Measurements from ENCODE around the gene KDM3A.

The KDM3A gene

DNA sequence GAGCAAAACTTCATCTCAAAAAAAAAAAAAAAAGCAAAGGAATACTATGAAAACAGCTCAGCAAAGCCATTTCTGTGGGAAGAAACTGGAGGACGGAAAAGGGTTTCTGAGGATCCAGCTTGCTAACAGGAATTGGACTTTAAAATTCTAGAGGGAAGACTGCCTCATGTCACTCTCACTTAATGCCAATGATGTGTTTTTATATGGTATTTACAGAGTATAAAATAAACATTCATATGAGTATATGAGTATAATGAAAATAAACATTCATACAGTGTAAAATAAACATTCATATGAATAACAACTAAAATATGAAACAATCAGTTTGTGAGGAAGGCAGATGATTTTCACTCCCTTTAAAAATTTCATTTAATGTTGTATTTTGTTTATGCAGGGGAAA is 78.2 kb downstream of the KDM3A start:
- DNase-seq (ENCODE audit: low read depth), result no peak

DNA sequence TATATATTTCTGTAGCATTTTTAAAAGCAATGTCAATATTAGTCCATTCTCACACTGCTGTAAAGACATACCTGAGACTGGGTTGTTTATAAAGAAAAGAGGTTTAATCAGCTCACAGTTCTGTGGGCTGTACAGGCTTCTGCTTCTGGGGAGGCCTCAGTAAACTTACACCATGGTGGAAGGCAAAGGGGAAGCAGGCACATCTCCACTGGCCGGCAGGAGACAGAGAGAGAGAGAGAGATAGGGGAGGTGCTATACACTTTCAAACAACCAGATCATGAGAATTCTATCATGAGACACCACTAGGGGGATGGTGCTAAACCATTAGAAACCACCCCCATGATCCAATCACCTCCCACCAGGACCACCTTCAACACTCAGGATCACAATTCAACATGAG is 79.0 kb downstream of the KDM3A start:
- no peak for DNase-seq (ENCODE audit: low read depth)

DNA sequence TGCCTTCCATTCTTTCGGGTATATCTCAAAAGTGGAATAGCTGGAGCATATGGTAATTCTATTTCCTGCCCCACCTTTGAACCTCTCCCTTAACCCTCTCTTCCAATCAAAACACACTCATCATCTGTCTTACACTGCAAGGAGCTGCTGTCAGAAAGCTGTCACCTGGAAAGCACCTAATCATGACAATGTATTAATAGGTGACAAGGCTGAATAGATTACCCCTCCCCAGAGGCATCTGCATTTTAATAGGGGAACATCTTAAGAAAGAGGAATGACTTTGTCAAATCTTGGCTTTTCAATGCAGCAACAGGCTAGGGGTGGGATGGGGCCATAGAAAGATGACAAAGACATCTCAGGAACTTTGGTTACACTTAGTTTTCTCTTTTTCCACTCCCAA is 80.8 kb downstream of the KDM3A start:
- DNase-seq (ENCODE audit: low read depth), result no peak

DNA sequence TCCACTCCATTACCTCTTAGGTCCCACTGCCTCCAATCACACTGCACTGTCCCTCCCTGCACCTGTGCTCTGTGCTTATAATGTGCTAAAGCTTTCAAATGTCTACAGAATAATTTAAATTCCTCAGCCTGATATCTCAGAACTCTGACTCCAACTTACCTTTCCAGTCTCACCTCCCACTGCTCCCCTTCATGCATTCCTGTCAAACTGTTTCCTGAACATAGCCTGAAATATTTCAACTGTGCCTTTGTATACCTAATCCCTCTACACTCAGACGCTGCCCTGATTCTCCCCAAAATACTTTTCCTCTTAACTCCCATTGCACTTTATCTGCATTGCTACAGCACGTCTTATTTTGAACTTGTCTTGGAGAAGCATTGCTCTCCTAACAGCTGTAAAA is 81.5 kb downstream of the KDM3A start:
- no peak for DNase-seq (ENCODE audit: low read depth)

DNA sequence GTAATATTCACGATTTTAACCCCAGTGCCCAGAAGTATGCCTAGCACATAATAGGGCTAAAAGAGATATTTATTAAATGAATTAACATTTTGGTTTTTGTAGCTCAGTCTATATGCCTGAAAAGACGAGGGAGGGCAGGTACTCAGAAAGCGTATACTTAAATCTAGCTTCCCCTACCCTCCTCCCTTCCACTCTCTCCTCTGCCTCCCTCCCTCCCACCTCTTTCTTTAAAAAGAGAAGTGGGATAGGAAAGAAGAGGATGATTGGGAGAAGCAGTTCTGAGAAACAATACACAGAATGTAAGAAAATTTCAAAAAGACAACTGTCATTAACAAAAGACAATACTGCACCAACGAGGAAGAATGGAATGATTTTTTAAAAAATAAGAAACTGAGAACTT is 82.3 kb downstream of the KDM3A start:
- no peak for DNase-seq (ENCODE audit: low read depth)

DNA sequence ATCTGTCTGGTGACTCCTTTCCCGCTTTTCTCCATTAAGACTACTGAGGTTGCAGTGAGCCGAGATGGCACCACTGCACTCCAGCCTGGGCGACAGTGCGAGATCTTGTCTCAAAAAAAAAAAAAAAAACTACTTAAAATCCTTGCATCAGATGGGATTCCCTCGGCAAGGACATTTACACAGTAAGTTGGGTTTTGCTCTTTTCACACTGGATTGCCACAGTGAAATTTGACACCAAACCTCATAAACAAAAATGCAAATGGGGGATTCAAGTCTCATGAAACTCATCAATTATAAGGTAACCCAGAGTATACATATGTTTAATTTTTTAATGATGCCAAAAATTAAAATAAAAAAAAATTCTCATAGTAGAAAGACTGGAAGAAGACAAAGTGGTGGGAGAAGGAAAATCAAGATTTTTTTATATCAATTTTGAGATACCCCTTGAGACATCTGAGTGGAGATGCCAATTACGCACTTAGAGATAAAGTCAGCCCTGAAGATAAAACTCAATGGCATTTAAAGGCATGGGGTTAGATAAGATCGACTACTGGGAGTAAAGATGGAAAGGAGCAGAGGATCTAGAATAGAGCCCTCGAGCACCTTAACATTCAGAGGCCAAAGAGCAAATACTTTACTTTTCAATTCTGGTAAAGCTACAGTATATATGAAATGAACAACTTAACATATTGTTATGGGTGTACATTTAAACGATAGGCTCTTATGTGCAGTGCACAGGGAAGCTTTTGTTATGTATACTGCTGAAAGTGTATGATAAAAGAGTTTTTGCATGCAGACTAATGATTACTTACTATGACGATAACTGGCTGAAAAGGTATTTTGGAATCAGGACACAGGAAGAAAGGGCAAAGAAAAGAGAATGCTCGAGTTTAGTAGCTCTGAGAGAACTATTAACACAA is 84.5 kb downstream of the KDM3A start:
- no peak for DNase-seq (ENCODE audit: low read depth)

DNA sequence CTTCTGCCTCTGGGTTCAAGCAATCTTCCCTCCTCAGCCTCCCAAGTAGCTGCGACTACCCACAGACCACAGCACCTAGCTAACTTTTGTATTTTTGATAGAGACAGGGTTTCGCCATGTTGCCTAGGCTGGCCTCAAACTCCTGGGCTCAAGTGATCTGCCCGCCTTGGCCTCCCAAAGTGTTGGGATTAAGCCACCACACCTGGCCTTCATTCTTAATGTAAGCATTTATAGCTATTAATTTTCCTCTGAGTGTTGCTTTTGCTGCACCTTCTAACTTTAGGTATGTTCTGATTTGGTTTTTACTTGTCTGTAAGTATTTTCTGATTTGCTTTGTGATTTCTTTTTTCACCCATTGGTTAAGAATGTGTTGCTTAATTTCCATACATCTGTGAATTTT is 92.4 kb downstream of the KDM3A start:
- DNase-seq (ENCODE audit: low read depth), result no peak

DNA sequence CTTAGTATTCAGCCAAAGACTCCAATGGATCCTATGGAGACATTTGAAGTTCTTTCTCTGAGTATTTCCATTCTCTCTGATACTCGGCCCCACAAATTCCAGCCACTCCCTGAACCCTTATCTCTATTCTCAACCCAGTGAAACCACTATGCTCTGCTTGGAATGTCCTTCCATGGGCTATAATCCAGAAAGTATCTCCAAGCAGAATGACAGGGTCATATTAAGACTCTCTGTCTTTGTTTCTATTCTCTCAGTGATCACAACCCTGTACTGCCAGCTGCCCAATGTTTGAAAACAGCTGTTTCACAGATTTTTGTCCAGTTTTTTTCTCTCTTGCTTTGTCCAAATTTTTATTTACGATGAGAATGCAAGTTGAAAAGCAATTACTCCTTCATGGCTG is 100.2 kb downstream of the KDM3A start:
- no peak for DNase-seq (ENCODE audit: low read depth)
